Cardiac fibroblast (primary cell): ENCODE measurements around the gene TIMM10B.
A peak's percentile ranks its signal among the peaks of the same experiment; 100 is the strongest.

ENCODE experiments used
- DNase-seq, 2 donors: peaks; one replicate each; pipeline versions ENCODE4 v3.0.0 to v3.0.0-alpha.2; 2010; ENCODE audit warnings: low read depth in 2 of 2
- H3K4me3 ChIP-seq, 2 donors: replicated peaks in 1 of 2; 1 replicate in 1 of 2; 2 replicates in 1 of 2; pipeline ENCODE4 v1.5.1; 2011; ENCODE audit warnings: low read depth in 2 of 2, low read length in 2 of 2, mild to moderate bottlenecking in 2 of 2, moderate library complexity in 1 of 2
- CTCF ChIP-seq: IDR thresholded peaks from one replicate; pipeline ENCODE4 v1.5.1; 2011; ENCODE audit warnings: low read depth, mild to moderate bottlenecking, low read length, inconsistent platforms

Gene TIMM10B

GRCh38 chr11:6486938-6487337, 5.6 kb downstream of the TIMM10B start:
- TF ChIP-seq CTCF, result no peak
- DNase-seq, result no peak
- H3K4me3 ChIP-seq, result no peak overlapping the region

- H3K4me3 ChIP-seq, result no peak overlapping the region
- no peak for DNase-seq
- TF ChIP-seq CTCF, result no peak
Observed at GRCh38 chr11:6488342-6488741, 7.0 kb downstream of the TIMM10B start.

- no peak for TF ChIP-seq CTCF
- DNase-seq, result no peak
- no peak overlapping the region for H3K4me3 ChIP-seq
Observed at GRCh38 chr11:6488821-6489220, 7.5 kb downstream of the TIMM10B start.

- DNase-seq, result no peak
- H3K4me3 ChIP-seq, result no peak overlapping the region
- no peak for TF ChIP-seq CTCF
Observed at GRCh38 chr11:6489306-6489705, 8.0 kb downstream of the TIMM10B start.

GRCh38 chr11:6497069-6497839, 16.0 kb downstream of the TIMM10B start, which contains the start of gene DNHD1:
Gene DNHD1 (plus strand): TSS chr11:6497280. CDS start chr11:6498216, 936 bp downstream.
- H3K4me3 ChIP-seq, result no peak within 1 kb of the TSS
- DNase-seq, result no peak
- no peak for TF ChIP-seq CTCF

GRCh38 chr11:6498121-6498520, 16.8 kb downstream of the TIMM10B start:
- no peak for TF ChIP-seq CTCF
- no peak overlapping the region for H3K4me3 ChIP-seq
- DNase-seq, result peak; percentile 41 to 57

- H3K4me3 ChIP-seq, result no peak overlapping the region
- no peak for TF ChIP-seq CTCF
- DNase-seq, result no peak
Observed at GRCh38 chr11:6498544-6498943, 17.2 kb downstream of the TIMM10B start.
